ENCODE data around the gene STOX2.
"Not testable (repeated sequence)": the region's sequence is repeated elsewhere in the genome, so short reads cannot be mapped to it uniquely, and the experiment has no call there.

The STOX2 gene

GRCh38 chr4:184022679-184023383 lies 117.7 kb downstream of the STOX2 start:
- DNase-seq (ENCODE audit: low read depth) = no peak

GRCh38 chr4:184024637-184025036 lies 119.5 kb downstream of the STOX2 start:
- no peak for DNase-seq (ENCODE audit: low read depth)

GRCh38 chr4:184028561-184029374 lies 123.7 kb downstream of the STOX2 start:
- no peak for DNase-seq (ENCODE audit: low read depth)

- no peak for DNase-seq (ENCODE audit: low read depth)
These were observed 124.9 kb downstream of the STOX2 start for GRCh38 chr4:184030036-184030435.

- no peak for DNase-seq (ENCODE audit: low read depth)
These were observed 125.7 kb downstream of the STOX2 start for GRCh38 chr4:184030764-184031163.

GRCh38 chr4:184032091-184032490 lies 127.0 kb downstream of the STOX2 start:
- DNase-seq (ENCODE audit: low read depth) = no peak

GRCh38 chr4:184039963-184040383 lies 134.9 kb downstream of the STOX2 start:
- no peak for DNase-seq (ENCODE audit: low read depth)

GRCh38 chr4:184041156-184041555 lies 136.0 kb downstream of the STOX2 start:
- no peak for DNase-seq (ENCODE audit: low read depth)

GRCh38 chr4:184046148-184046547 lies 141.0 kb downstream of the STOX2 start:
- DNase-seq (ENCODE audit: low read depth) = no peak

- DNase-seq (ENCODE audit: low read depth) = not testable (repeated sequence)
These were observed 146.2 kb downstream of the STOX2 start for GRCh38 chr4:184051262-184051661.

GRCh38 chr4:184052616-184053015 lies 147.5 kb downstream of the STOX2 start:
- DNase-seq (ENCODE audit: low read depth) = no peak

GRCh38 chr4:184053434-184053833 lies 148.3 kb downstream of the STOX2 start:
- DNase-seq (ENCODE audit: low read depth) = no peak

GRCh38 chr4:184056877-184057276 lies 151.8 kb downstream of the STOX2 start:
- no peak for DNase-seq (ENCODE audit: low read depth)

- DNase-seq (ENCODE audit: low read depth) = no peak
These were observed 152.9 kb downstream of the STOX2 start for GRCh38 chr4:184058026-184058425.

- no peak for DNase-seq (ENCODE audit: low read depth)
These were observed 154.0 kb downstream of the STOX2 start for GRCh38 chr4:184059099-184059498.

- DNase-seq (ENCODE audit: low read depth) = no peak
These were observed 156.5 kb downstream of the STOX2 start for GRCh38 chr4:184061582-184061981.

GRCh38 chr4:184062769-184063168 lies 157.7 kb downstream of the STOX2 start:
- no peak for DNase-seq (ENCODE audit: low read depth)

- no peak for DNase-seq (ENCODE audit: low read depth)
These were observed 159.8 kb downstream of the STOX2 start for GRCh38 chr4:184064877-184065276.

- no peak for DNase-seq (ENCODE audit: low read depth)
These were observed 161.6 kb downstream of the STOX2 start for GRCh38 chr4:184066584-184067300.

- no peak for DNase-seq (ENCODE audit: low read depth)
These were observed 162.9 kb downstream of the STOX2 start for GRCh38 chr4:184067931-184068554.

Measured in EH (cell line).